GM11168 (cell line): Measurements from ENCODE around the gene TMEM139.

Source experiments
- in situ Hi-C: fragments of 300-500 bp; cut with MboI; formaldehyde crosslinking; loops from one replicate; pipeline ENCODE4 v1.12.0; 2022; ENCODE audit warnings: low sequenced_read_pairs; ENCODE audit not compliant: unreplicated experiment

TMEM139 gene

DNA sequence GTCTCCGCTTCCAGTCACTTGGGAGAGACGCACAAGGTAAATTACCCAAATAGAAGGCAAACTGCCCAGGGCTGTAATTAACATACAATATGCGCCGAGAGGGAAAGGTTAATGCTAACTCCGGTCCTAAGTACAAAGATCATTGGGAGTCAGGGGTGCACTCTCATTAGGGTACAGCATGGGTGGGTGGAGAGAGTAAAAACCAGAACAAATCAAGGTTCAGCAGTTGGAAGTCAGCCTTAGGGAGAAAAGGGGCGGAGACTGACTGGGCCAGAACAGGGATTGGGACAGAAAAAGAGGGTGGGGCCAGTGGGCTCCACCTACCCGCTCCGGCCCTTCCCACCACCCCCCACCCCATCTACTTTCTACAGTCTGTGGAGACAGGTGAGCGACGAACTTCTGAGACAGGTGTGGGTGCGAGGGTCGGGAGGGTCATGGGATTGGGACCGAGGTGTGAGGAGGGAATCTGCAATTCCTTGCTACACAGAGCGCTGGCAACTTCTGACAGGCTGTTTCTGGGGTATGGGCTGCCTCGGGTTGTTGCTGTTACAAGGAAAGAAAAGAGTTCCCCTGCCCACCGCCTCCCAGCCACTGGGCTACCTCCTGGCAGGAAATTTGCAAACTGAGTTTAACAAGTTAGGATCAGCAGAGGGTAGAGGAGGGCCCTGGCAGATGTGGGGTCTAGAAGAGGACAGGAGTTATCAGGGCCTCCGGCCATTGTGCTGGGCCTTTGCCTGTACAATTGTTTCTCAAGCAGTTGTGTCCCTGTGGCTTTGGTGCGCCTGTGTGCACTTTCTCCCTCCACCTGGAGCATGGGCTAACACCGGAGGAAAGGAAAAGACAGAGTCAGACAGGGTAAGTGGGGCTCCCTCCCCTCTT, at the start of gene TMEM139:
TMEM139 (plus strand) TSS at position 368 of the 879 bp plus-strand sequence. CDS start 1,000 bp downstream, outside the sequence.
- in situ Hi-C loops, result no loop called here

GRCh38 chr7:143235561-143235960, 49.2 kb upstream of the TMEM139 start:
- in situ Hi-C loops, result no loop called here

GRCh38 chr7:143236408-143236990, 48.3 kb upstream of the TMEM139 start:
- in situ Hi-C loops, result no loop called here

DNA sequence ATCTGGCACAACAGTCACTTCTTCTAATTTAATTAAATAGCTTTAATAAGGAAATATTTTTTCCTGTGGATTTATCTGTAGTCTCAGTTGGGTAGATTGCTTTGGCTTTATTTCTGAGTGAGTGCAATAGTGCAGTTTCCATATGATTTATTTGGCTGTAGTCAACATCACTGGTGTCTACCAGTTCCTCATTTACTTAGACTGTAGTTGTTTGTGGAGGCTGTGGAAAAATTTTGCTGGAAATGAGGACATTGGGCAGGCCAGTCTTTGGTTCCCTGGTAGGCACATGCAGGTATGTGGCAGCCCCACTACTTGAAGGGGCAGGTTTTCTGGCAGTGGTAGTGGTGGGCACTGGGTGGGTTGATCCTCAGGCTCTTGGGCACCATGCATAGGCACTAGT, 47.4 kb upstream of the TMEM139 start:
- in situ Hi-C loops, result no loop called here

DNA sequence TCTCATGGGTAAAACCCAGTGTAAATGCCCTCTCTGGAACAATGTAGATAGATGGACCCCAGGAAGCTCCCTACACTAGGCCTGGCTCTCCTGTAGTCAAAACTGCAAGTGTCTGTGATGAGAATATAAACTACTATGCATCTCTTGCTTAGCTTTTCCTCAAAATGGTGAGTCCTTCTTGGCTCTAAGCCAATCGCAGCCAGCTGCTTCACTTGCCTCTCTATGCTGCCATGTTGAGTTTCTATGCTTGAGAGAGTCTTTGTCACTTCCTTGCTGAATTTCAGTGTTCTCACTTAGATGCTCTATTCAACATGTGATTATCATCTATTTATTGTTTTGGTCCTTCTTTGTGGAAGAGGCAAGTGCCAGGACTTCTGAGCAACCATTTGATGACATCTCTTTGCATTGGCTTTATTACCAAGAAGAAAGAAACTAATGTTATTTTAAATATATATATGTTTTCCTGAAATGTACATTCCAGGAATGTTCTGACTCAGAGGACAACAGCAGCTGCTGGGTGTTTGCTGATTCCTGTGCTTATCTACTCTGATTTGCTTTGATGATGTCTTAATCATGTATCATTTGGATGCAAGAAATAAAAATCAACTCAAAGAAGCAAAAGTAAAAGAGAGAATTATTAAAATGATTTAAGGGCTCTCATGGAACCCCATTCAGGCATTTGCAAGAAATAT, 46.3 kb upstream of the TMEM139 start:
- in situ Hi-C loops, result no loop called here

GRCh38 chr7:143239813-143240212, 44.9 kb upstream of the TMEM139 start:
- in situ Hi-C loops, result no loop called here

GRCh38 chr7:143240291-143241168, 44.2 kb upstream of the TMEM139 start:
- in situ Hi-C loops, result no loop called here

DNA sequence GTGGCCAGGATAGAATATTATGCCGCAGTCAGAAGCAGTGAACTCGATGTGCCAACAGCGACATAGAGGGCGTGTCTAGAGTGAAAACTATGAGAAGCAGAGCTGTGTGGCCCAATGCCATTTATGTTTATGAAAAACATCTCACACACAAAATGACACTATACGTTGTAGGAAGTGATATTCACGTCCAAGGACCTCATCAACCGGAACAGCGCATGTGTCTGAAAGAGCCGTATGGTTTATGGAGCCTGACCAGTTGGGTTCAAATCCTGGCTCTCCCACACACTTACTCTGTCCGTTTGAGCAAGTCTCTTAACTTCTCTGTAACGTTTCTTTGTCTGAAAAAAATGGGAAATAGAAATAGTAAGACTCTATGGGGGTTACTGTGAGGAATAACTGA, 42.5 kb upstream of the TMEM139 start:
- in situ Hi-C loops, result no loop called here

GRCh38 chr7:143243111-143243510, 41.6 kb upstream of the TMEM139 start:
- in situ Hi-C loops, result no loop called here

GRCh38 chr7:143243614-143244013, 41.1 kb upstream of the TMEM139 start:
- in situ Hi-C loops, result no loop called here

- in situ Hi-C loops, result no loop called here
Measured at GRCh38 chr7:143244321-143244720, 40.4 kb upstream of the TMEM139 start.

DNA sequence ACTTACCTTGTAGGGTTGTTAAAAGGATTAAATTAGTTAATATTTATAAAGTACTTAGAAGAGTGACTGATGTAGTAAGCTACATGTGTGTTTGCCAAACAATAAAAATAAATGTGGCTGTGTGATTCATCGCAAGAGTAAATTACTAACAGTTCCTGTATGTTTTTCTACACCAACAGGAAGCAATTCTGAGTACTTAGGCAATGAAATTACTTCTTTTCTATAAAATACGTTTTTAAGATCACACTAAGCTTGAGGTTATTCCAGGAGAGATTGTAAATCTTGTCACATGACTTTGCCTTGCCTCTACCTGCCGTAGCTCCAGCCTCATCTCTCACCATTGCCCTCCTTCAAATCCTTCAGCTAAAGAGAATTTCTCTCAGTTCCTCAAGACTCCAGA, 39.6 kb upstream of the TMEM139 start:
- in situ Hi-C loops, result no loop called here

- in situ Hi-C loops, result no loop called here
Measured at GRCh38 chr7:143247372-143247771, 37.4 kb upstream of the TMEM139 start.

- in situ Hi-C loops, result no loop called here
Measured at GRCh38 chr7:143248761-143249354, 35.9 kb upstream of the TMEM139 start.

- in situ Hi-C loops, result no loop called here
Measured at GRCh38 chr7:143250199-143250598, 34.6 kb upstream of the TMEM139 start.

- in situ Hi-C loops, result no loop called here
Measured at GRCh38 chr7:143250822-143251221, 33.9 kb upstream of the TMEM139 start.

GRCh38 chr7:143252006-143252405, 32.8 kb upstream of the TMEM139 start:
- in situ Hi-C loops, result no loop called here

GRCh38 chr7:143255564-143255963, 29.2 kb upstream of the TMEM139 start:
- in situ Hi-C loops, result no loop called here

DNA sequence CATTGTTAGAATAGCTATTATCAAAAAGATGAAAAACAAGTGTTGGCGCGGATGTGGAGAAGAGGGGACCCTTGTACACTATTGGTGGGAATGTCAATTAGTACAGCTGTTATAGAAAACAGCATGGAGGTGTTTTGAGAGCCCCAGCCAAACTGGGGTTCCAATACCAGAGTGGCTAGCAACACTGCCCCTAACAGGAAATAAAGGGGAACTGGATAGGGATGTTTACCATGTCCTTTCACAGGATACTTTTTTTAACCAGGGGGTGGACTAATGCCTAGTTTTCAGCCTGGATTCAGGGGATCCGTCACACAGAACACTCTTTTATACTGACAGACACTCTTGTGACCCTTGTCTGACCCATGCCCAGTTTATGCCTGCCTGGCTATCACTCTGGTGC, 28.4 kb upstream of the TMEM139 start:
- in situ Hi-C loops, result no loop called here

GRCh38 chr7:143256932-143257331, 27.8 kb upstream of the TMEM139 start:
- in situ Hi-C loops, result no loop called here
